Nephron progenitor cell (in vitro differentiated cells): ENCODE results near the gene TTI1.

Experiments
- DNase-seq: peaks from one replicate; pipeline ENCODE4 v3.0.0; 2021
- H3K27ac Mint-ChIP-seq: 2 replicates; pipeline ENCODE4 v1.8.0; 2021; ENCODE audit warnings: mild to moderate bottlenecking, moderate library complexity, mixed read lengths
- H3K27me3 Mint-ChIP-seq: 2 replicates; pipeline ENCODE4 v1.8.0; 2021; ENCODE audit warnings: mild to moderate bottlenecking, low read depth, mixed read lengths; ENCODE audit not compliant: poor library complexity
- H3K36me3 Mint-ChIP-seq: 2 replicates; pipeline ENCODE4 v1.8.0; 2021; ENCODE audit warnings: low read depth, mixed read lengths
- H3K4me1 Mint-ChIP-seq: 2 replicates; pipeline ENCODE4 v1.8.0; 2021; ENCODE audit warnings: mixed read lengths
- H3K4me3 Mint-ChIP-seq: 2 replicates; pipeline ENCODE4 v1.8.0; 2021; ENCODE audit warnings: mild to moderate bottlenecking, moderate library complexity, mixed read lengths
- H3K9me3 Mint-ChIP-seq: 2 replicates; pipeline ENCODE4 v1.8.0; 2021; ENCODE audit warnings: mild to moderate bottlenecking, moderate library complexity, mixed read lengths
- CTCF ChIP-seq: fragments of 200-600 bp; sonication (generic); IDR thresholded peaks from 2 replicates; pipeline ENCODE4 v1.5.0; 2021; ENCODE audit warnings: antibody characterized with exemption

The TTI1 gene

GRCh38 chr20:38066969-38067716 is 33.9 kb upstream of the TTI1 start:
- DNase-seq: no peak
- Mint-ChIP-seq H3K36me3 (peaks cover 38% of the 10 kb centered on the region), H3K27me3 (no peaks in the 10 kb centered on the region), H3K27ac (peak overlapping the region; percentile 70), H3K4me3 (no peak overlapping the region), H3K9me3 (peaks cover 7% of the 10 kb centered on the region), H3K4me1 (no peaks in the 10 kb centered on the region)
- no peak for TF ChIP-seq CTCF

DNA sequence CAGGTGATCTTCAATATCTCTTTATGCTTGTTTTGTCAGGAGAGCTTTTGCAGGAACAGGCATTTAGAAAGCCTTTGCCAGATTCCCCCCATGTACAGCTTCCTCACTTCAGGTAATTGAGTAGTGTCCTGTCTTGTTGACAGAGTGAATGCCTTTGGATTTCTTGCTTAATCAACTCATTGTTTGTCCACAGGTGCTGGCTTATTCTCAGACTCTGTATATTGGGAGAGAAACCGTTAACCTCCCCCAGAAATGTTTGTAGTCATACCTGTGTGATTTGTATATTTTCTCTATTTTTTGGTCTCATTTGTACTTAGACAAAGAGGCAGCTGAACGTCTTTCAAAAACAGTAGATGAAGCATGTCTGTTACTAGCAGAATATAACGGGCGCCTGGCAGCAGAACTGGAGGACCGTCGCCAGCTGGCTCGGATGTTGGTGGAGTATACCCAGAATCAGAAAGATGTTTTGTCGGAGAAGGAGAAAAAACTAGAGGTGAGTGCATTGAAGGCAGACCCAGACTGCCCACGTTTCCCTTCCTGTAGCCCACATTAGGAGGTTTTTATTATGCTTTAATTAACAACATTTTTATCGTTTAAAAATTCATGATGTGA is 32.6 kb upstream of the TTI1 start:
- no peak for TF ChIP-seq CTCF
- Mint-ChIP-seq H3K4me3 (no peak overlapping the region), H3K9me3 (peaks cover 4% of the 10 kb centered on the region), H3K27me3 (no peaks in the 10 kb centered on the region), H3K4me1 (no peaks in the 10 kb centered on the region), H3K36me3 (peaks cover 25% of the 10 kb centered on the region), H3K27ac (no peak overlapping the region)
- DNase-seq: no peak

GRCh38 chr20:38063911-38064530 is 30.8 kb upstream of the TTI1 start:
- no peaks in the 10 kb centered on the region for H3K9me3 Mint-ChIP-seq
- H3K4me1 Mint-ChIP-seq: no peaks in the 10 kb centered on the region
- H3K36me3 Mint-ChIP-seq: peaks cover 7% of the 10 kb centered on the region
- TF ChIP-seq CTCF: no peak
- no peak overlapping the region for H3K4me3 Mint-ChIP-seq
- no peak overlapping the region for H3K27ac Mint-ChIP-seq
- no peak for DNase-seq
- no peaks in the 10 kb centered on the region for H3K27me3 Mint-ChIP-seq

- H3K27me3 Mint-ChIP-seq: no peaks in the 10 kb centered on the region
- no peaks in the 10 kb centered on the region for H3K9me3 Mint-ChIP-seq
- no peaks in the 10 kb centered on the region for H3K4me1 Mint-ChIP-seq
- TF ChIP-seq CTCF: no peak
- H3K27ac Mint-ChIP-seq: no peak overlapping the region
- H3K36me3 Mint-ChIP-seq: no peaks in the 10 kb centered on the region
- DNase-seq: no peak
- no peak overlapping the region for H3K4me3 Mint-ChIP-seq
Measured at GRCh38 chr20:38062890-38063289, 29.6 kb upstream of the TTI1 start.

GRCh38 chr20:38061109-38061508 is 27.9 kb upstream of the TTI1 start:
- no peak for TF ChIP-seq CTCF
- Mint-ChIP-seq H3K4me1 (no peaks in the 10 kb centered on the region), H3K4me3 (no peak overlapping the region), H3K27ac (no peak overlapping the region), H3K27me3 (no peaks in the 10 kb centered on the region), H3K9me3 (no peaks in the 10 kb centered on the region), H3K36me3 (peaks cover 4% of the 10 kb centered on the region)
- DNase-seq: no peak
